ENCODE data around the gene NOTO. TPM values are rescaled to one million over a fixed set of nuclear protein-coding genes. Genes with fewer than 3 reads are reported as not detected.

The NOTO gene
- total RNA-seq, 1 donor from 2014 or later, result not detected

GRCh38 chr2:73208258-73208657 is 5.9 kb downstream of the NOTO start:
- H3K4me2 ChIP-seq, result no peak overlapping the region
- no peaks in the 10 kb centered on the region for H3K4me1 ChIP-seq
- no peaks in the 10 kb centered on the region for H3K36me3 ChIP-seq
- no peaks in the 10 kb centered on the region for H3K79me2 ChIP-seq (ENCODE audit: low read depth)
- Mint-ChIP-seq H3K4me3 (no peak overlapping the region), H3K9me3 (peaks cover 4% of the 10 kb centered on the region), H3K4me1 (peaks cover 6% of the 10 kb centered on the region), H3K27ac (no peak overlapping the region), H3K36me3 (peaks cover 1% of the 10 kb centered on the region), H3K27me3 (ENCODE audit: insufficient read depth, low read depth) (peaks cover 33% of the 10 kb centered on the region)
- no peak for DNase-seq (ENCODE audit: low spot score)
- H3K9ac ChIP-seq, result no peak overlapping the region
- peaks cover 42% of the 10 kb centered on the region for H3K27me3 ChIP-seq
- H2AFZ ChIP-seq (replicated peaks), result no peak overlapping the region
- H3F3A ChIP-seq (ENCODE audit: low read depth), result peaks cover 4% of the 10 kb centered on the region
- H3K9me3 ChIP-seq (ENCODE audit: low read depth), result no peaks in the 10 kb centered on the region
- no peak overlapping the region for H3K27ac ChIP-seq
- TF ChIP-seq EZH2phosphoT487 (IDR thresholded peaks at IDR 0.05), result no peak
- TF ChIP-seq CTCF (IDR thresholded peaks at IDR 0.05), result no peak
- no peak for TF ChIP-seq EZH2 (IDR thresholded peaks at IDR 0.05)
- peaks cover 2% of the 10 kb centered on the region for H4K20me1 ChIP-seq (ENCODE audit: low read depth)
- no peak overlapping the region for H3K4me3 ChIP-seq

GRCh38 chr2:73210019-73210418 is 7.6 kb downstream of the NOTO start:
- no peak overlapping the region for H3K27ac ChIP-seq
- Mint-ChIP-seq H3K27me3 (ENCODE audit: insufficient read depth, low read depth) (peaks cover 17% of the 10 kb centered on the region), H3K4me1 (peaks cover 16% of the 10 kb centered on the region), H3K9me3 (no peaks in the 10 kb centered on the region), H3K36me3 (no peaks in the 10 kb centered on the region), H3K27ac (no peak overlapping the region), H3K4me3 (no peak overlapping the region)
- no peaks in the 10 kb centered on the region for H3K36me3 ChIP-seq
- H3F3A ChIP-seq (ENCODE audit: low read depth), result peaks cover 7% of the 10 kb centered on the region
- H3K79me2 ChIP-seq (ENCODE audit: low read depth), result peaks cover 6% of the 10 kb centered on the region
- H4K20me1 ChIP-seq (ENCODE audit: low read depth), result no peaks in the 10 kb centered on the region
- H3K4me1 ChIP-seq, result peaks cover 2% of the 10 kb centered on the region
- no peak for TF ChIP-seq EZH2 (IDR thresholded peaks at IDR 0.05)
- no peak for TF ChIP-seq EZH2phosphoT487 (IDR thresholded peaks at IDR 0.05)
- no peak for TF ChIP-seq CTCF (IDR thresholded peaks at IDR 0.05)
- no peak for DNase-seq (ENCODE audit: low spot score)
- peaks cover 25% of the 10 kb centered on the region for H3K27me3 ChIP-seq
- H3K9me3 ChIP-seq (ENCODE audit: low read depth), result no peaks in the 10 kb centered on the region
- H2AFZ ChIP-seq (replicated peaks), result no peak overlapping the region
- H3K4me3 ChIP-seq, result no peak overlapping the region
- H3K9ac ChIP-seq, result no peak overlapping the region
- H3K4me2 ChIP-seq, result no peak overlapping the region

GRCh38 chr2:73210696-73211095 is 8.3 kb downstream of the NOTO start:
- Histone ChIP-seq H3K4me1 (peaks cover 5% of the 10 kb centered on the region), H3K27ac (no peak overlapping the region), H3K36me3 (no peaks in the 10 kb centered on the region), H2AFZ (replicated peaks) (no peak overlapping the region), H4K20me1 (ENCODE audit: low read depth) (no peaks in the 10 kb centered on the region), H3K4me3 (no peak overlapping the region), H3K79me2 (ENCODE audit: low read depth) (peaks cover 13% of the 10 kb centered on the region), H3K9me3 (ENCODE audit: low read depth) (no peaks in the 10 kb centered on the region), H3K4me2 (no peak overlapping the region), H3F3A (ENCODE audit: low read depth) (peaks cover 7% of the 10 kb centered on the region), H3K9ac (no peak overlapping the region), H3K27me3 (peaks cover 18% of the 10 kb centered on the region)
- H3K4me3 Mint-ChIP-seq, result no peak overlapping the region
- no peak for DNase-seq (ENCODE audit: low spot score)
- H3K4me1 Mint-ChIP-seq, result peaks cover 23% of the 10 kb centered on the region
- no peaks in the 10 kb centered on the region for H3K9me3 Mint-ChIP-seq
- no peaks in the 10 kb centered on the region for H3K36me3 Mint-ChIP-seq
- peaks cover 10% of the 10 kb centered on the region for H3K27me3 Mint-ChIP-seq (ENCODE audit: insufficient read depth, low read depth)
- H3K27ac Mint-ChIP-seq, result no peak overlapping the region
- TF ChIP-seq EZH2 (IDR thresholded peaks at IDR 0.05) (no peak), CTCF (IDR thresholded peaks at IDR 0.05) (no peak), EZH2phosphoT487 (IDR thresholded peaks at IDR 0.05) (no peak)
